GM18526 (cell line): ENCODE measurements around the gene TRIM32.

Source experiments
- POLR2A ChIP-seq: IDR thresholded peaks from 3 replicates; pipeline ENCODE4 v1.6.1; 2011; ENCODE audit not compliant: insufficient read length; ENCODE audit errors: extremely low read depth

The TRIM32 gene

GRCh38 chr9:116715751-116716150, 28.6 kb downstream of the TRIM32 start:
- TF ChIP-seq POLR2A, result no peak

GRCh38 chr9:116716438-116716837, 29.3 kb downstream of the TRIM32 start:
- TF ChIP-seq POLR2A, result no peak

GRCh38 chr9:116717150-116717549, 30.0 kb downstream of the TRIM32 start:
- no peak for TF ChIP-seq POLR2A

- TF ChIP-seq POLR2A, result no peak
Observed at GRCh38 chr9:116718111-116718510, 31.0 kb downstream of the TRIM32 start.

GRCh38 chr9:116720111-116720510, 33.0 kb downstream of the TRIM32 start:
- TF ChIP-seq POLR2A, result no peak

GRCh38 chr9:116721411-116721810, 34.3 kb downstream of the TRIM32 start:
- TF ChIP-seq POLR2A, result no peak

- TF ChIP-seq POLR2A, result no peak
Observed at GRCh38 chr9:116721944-116722343, 34.8 kb downstream of the TRIM32 start.

GRCh38 chr9:116724123-116724522, 37.0 kb downstream of the TRIM32 start:
- no peak for TF ChIP-seq POLR2A

- no peak for TF ChIP-seq POLR2A
Observed at GRCh38 chr9:116726602-116727001, 39.5 kb downstream of the TRIM32 start.

GRCh38 chr9:116733010-116733641, 46.0 kb downstream of the TRIM32 start:
- TF ChIP-seq POLR2A, result no peak

GRCh38 chr9:116736399-116737151, 49.5 kb downstream of the TRIM32 start:
- no peak for TF ChIP-seq POLR2A

- no peak for TF ChIP-seq POLR2A
Observed at GRCh38 chr9:116737152-116737546, 50.0 kb downstream of the TRIM32 start.

GRCh38 chr9:116741086-116741740, 54.1 kb downstream of the TRIM32 start:
- TF ChIP-seq POLR2A, result no peak

GRCh38 chr9:116741742-116742141, 54.6 kb downstream of the TRIM32 start:
- no peak for TF ChIP-seq POLR2A

GRCh38 chr9:116749176-116749575, 62.1 kb downstream of the TRIM32 start:
- TF ChIP-seq POLR2A, result no peak

- no peak for TF ChIP-seq POLR2A
Observed at GRCh38 chr9:116749772-116750171, 62.7 kb downstream of the TRIM32 start.
